Suprapubic skin (tissue), 4 donors: Measurements from ENCODE around the gene GOLGA8T.
"Not testable (repeated sequence)": the region's sequence is repeated elsewhere in the genome, so short reads cannot be mapped to it uniquely, and the experiment has no call there.

Experiments
- CTCF ChIP-seq, 2 donors: fragments of 200-600 bp in 1 of 2; fragments of 450-650 bp in 1 of 2; sonication (generic) in 1 of 2; IDR thresholded peaks; one replicate each; pipeline ENCODE4 v1.5.1; 2016 to 2019; ENCODE audit warnings: antibody characterized with exemption in 2 of 2, mild to moderate bottlenecking in 1 of 2, moderate library complexity in 1 of 2
- EP300 ChIP-seq: sonication (generic); formaldehyde crosslinking; IDR thresholded peaks from one replicate; pipeline ENCODE4 v1.6.1; 2017; ENCODE audit warnings: antibody characterized with exemption
- POLR2A ChIP-seq, 2 donors: fragments of 450-650 bp; IDR thresholded peaks; one replicate each; pipeline ENCODE4 v1.6.1; 2017; ENCODE audit warnings: antibody characterized with exemption in 2 of 2, mild to moderate bottlenecking in 2 of 2, moderate library complexity in 2 of 2
- POLR2AphosphoS5 ChIP-seq, 3 donors: sonication (generic); formaldehyde crosslinking; IDR thresholded peaks; one replicate each; pipeline ENCODE4 v1.6.1; 2017; ENCODE audit warnings: antibody characterized with exemption in 3 of 3

- not testable (repeated sequence) for TF ChIP-seq CTCF (IDR thresholded peaks at IDR 0.05); POLR2AphosphoS5 (IDR thresholded peaks at IDR 0.05); EP300; POLR2A (IDR thresholded peaks at IDR 0.05)
These were observed 30.8 kb upstream of the GOLGA8T start for GRCh38 chr15:30103941-30104507.
